Ovary (tissue), 9 donors: Measurements from ENCODE around the gene MYH4. TPM values are rescaled to one million over a fixed set of nuclear protein-coding genes. Genes with fewer than 3 reads are reported as not detected.

Source experiments
- DNase-seq, 5 donors: peaks; one replicate each; pipeline ENCODE4 v3.0.0-alpha.2; 2019 to 2020
- H3K27ac ChIP-seq, 2 donors: fragments of 200-600 bp; one replicate each; pipeline versions ENCODE4 v1.5.1 to v1.8.0; 2019 to 2022
- H3K27me3 ChIP-seq: fragments of 200-600 bp; one replicate; pipeline ENCODE4 v1.8.0; 2022
- H3K36me3 ChIP-seq: fragments of 200-600 bp; sonication (generic); one replicate; pipeline ENCODE4 v1.5.1; 2019
- H3K4me1 ChIP-seq: one replicate; pipeline ENCODE4 v1.8.1; 2013; ENCODE audit warnings: mild to moderate bottlenecking, moderate library complexity; ENCODE audit not compliant: insufficient read depth
- H3K4me3 ChIP-seq: fragments of 200-600 bp; sonication (generic); one replicate; pipeline ENCODE4 v1.5.1; 2017
- H3K9me3 ChIP-seq, 2 donors: fragments of 200-600 bp in 1 of 2; sonication (generic) in 1 of 2; one replicate each; pipeline versions ENCODE4 v1.5.1 to v1.8.1; 2013 to 2019; ENCODE audit warnings: mild to moderate bottlenecking in 1 of 2, moderate library complexity in 1 of 2
- EP300 ChIP-seq: sonication (generic); formaldehyde crosslinking; IDR thresholded peaks from one replicate; pipeline ENCODE4 v1.6.1; 2017; ENCODE audit warnings: antibody characterized with exemption
- POLR2A ChIP-seq: fragments of 450-650 bp; IDR thresholded peaks from one replicate; pipeline ENCODE4 v1.6.1; 2017; ENCODE audit warnings: antibody characterized with exemption, mild to moderate bottlenecking, moderate library complexity
- WGBS, 3 donors: extraction: QIAGEN DNeasy Blood & Tissue Kit in 1 of 3; methylation state at CpG; one replicate each; pipeline versions ENCODE4 v1.1.5 to v1.1.7; 2013 to 2017; 5-methylcytosine and 5-hydroxymethylcytosine counted together
- intact Hi-C, 4 donors: fragments of 100-400 bp; cut with DNase I; formaldehyde crosslinking; loops; one replicate each; pipeline versions ENCODE4 v1.11.0 to v1.15.1; 2022 to 2023
- polyA plus RNA-seq, 2 donors: library from polyadenylated mRNA; stranded (reverse); fragments of 200-250 nt in 1 of 2; fragments of 350-450 nt in 1 of 2; fragmentation: Illumina TruSeq in 1 of 2; extraction: RNeasy Lipid Tissue Mini Kit (QIAGEN cat#74804) in 1 of 2; gene quantifications; one replicate each; pipeline ENCODE4 v1.2.3, GENCODE V29; 2013 to 2014
- total RNA-seq, 7 donors: library from RNA; depleted of rRNA in 2 of 7; stranded (reverse); fragments of >200 nt in 2 of 7; fragmentation: NEBNext Ultra II Directional in 3 of 7; extraction: Animal tissue kit (Norgen Biotek cat#: 25700) in 3 of 7; gene quantifications; one replicate each; pipeline versions ENCODE4 v1.1.0 to v1.2.4, GENCODE V29; 2016 to 2023
- TF ChIP-seq, protein P1 (sequence below), 3 donors: fragments of 450-650 bp in 2 of 3; fragments of 200-600 bp in 1 of 3; IDR thresholded peaks; one replicate each; pipeline versions ENCODE4 v1.5.1 to v1.8.0; 2016 to 2022; ENCODE audit warnings: antibody characterized with exemption in 3 of 3, mild to moderate bottlenecking in 1 of 3
- donor health status: DM: no; HTN: no; CAD: no; lungs with moderate emphysema.
- donor health status: DM: no; HTN: no; CAD: no.
- donor health status: Bipolar disorder and iron deficiency.
- donor health status: DM: yes; HTN: yes; CAD: no.
- donor health status: DM: no; HTN: no; CAD: no.
- donor health status: DM: yes; HTN: yes; CAD: no.

MYH4 gene
- total and polyA plus RNA-seq, 9 donors = not detected

DNA sequence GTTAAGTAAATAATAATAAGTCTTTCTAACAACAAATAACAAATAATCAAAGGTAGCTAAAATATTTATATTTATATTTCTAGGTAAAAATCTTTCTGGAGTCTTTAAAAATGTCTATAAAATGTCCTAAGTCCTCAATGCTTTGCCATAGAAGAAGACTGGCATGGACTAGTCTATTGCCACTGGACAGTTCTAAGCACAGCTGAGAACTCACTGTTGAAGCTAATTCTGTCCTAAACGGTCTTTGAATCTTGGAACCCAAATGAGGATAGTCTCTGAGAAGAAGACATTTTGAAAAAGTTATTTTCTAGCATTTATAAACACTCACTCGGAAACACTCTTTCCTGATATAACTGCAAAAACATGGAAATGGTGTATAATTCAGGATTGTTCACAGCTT lies 48.1 kb downstream of the MYH4 start:
- H3K36me3 ChIP-seq = no peaks in the 10 kb centered on the region
- intact Hi-C loops = no loop called here
- no peak overlapping the region for H3K4me3 ChIP-seq
- no peak overlapping the region for H3K27ac ChIP-seq
- WGBS, 3 donors = 74 to 94% (median 84%) methylated on average over 2 of the region's 2 CpGs
- no peak for DNase-seq
- H3K9me3 ChIP-seq = no peaks in the 10 kb centered on the region
- TF ChIP-seq, protein P1, sequence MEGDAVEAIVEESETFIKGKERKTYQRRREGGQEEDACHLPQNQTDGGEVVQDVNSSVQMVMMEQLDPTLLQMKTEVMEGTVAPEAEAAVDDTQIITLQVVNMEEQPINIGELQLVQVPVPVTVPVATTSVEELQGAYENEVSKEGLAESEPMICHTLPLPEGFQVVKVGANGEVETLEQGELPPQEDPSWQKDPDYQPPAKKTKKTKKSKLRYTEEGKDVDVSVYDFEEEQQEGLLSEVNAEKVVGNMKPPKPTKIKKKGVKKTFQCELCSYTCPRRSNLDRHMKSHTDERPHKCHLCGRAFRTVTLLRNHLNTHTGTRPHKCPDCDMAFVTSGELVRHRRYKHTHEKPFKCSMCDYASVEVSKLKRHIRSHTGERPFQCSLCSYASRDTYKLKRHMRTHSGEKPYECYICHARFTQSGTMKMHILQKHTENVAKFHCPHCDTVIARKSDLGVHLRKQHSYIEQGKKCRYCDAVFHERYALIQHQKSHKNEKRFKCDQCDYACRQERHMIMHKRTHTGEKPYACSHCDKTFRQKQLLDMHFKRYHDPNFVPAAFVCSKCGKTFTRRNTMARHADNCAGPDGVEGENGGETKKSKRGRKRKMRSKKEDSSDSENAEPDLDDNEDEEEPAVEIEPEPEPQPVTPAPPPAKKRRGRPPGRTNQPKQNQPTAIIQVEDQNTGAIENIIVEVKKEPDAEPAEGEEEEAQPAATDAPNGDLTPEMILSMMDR (IDR thresholded peaks at IDR 0.05) = no peak
- TF ChIP-seq POLR2A = no peak
- no peak for TF ChIP-seq EP300
- no peaks in the 10 kb centered on the region for H3K4me1 ChIP-seq
- no peaks in the 10 kb centered on the region for H3K27me3 ChIP-seq

DNA sequence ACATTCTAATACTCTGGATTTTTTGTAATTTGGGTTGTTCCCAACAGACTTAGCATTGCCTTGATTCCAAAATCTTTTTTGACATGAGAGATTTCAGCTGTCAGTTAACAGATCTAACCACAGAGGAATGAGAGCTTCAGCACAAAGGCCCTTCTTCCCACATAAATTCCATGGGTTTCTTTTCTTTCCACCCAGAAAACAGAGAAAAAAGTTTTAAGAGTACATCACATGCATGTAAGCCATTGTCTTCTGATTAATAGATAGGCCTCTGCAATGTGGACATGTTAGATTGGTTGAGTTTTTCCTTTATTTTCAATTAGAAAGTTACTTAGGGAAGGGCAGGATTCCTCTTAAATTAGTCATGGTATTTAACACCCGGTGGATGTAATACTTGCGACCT lies 48.5 kb downstream of the MYH4 start:
- Histone ChIP-seq H3K4me3 (no peak overlapping the region), H3K4me1 (no peaks in the 10 kb centered on the region), H3K27ac (no peak overlapping the region), H3K27me3 (no peaks in the 10 kb centered on the region), H3K36me3 (no peaks in the 10 kb centered on the region), H3K9me3 (no peaks in the 10 kb centered on the region)
- intact Hi-C loops = no loop called here
- TF ChIP-seq, protein P1 (IDR thresholded peaks at IDR 0.05) = no peak
- no peak for TF ChIP-seq EP300
- no peak for TF ChIP-seq POLR2A
- DNase-seq = no peak
- 66 to 76% (median 72%) methylated on average over 2 of the region's 2 CpGs for WGBS, 3 donors

DNA sequence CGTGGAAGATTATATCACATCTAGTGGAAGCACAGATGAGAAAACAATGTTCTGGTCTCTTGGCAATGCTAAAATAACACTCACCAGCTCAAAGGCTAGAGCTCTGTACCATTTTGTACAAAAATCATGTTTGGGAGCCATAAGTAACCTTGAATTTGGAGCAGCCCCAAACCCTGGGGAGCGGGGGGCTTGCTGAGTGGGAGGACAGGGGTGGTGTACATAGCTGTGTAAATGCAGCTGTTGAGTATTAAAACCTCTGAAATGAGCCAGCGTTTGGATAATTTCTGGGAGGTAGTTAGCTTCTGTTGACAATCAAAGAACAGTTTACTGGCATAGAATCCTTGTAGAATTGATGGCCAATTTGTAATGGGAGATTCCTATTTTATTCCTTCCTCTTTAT lies 51.9 kb downstream of the MYH4 start:
- H3K27ac ChIP-seq = no peak overlapping the region
- no peaks in the 10 kb centered on the region for H3K4me1 ChIP-seq
- H3K4me3 ChIP-seq = no peak overlapping the region
- no peak for TF ChIP-seq EP300
- TF ChIP-seq POLR2A = no peak
- TF ChIP-seq, protein P1 (IDR thresholded peaks at IDR 0.05) = no peak
- DNase-seq = peak in 2 of 5 donors; percentile 17 to 40
- H3K36me3 ChIP-seq = no peaks in the 10 kb centered on the region
- H3K9me3 ChIP-seq = no peaks in the 10 kb centered on the region
- H3K27me3 ChIP-seq = no peaks in the 10 kb centered on the region
- 5 to 16% (median 8%) methylated on average over 3 of the region's 3 CpGs for WGBS, 3 donors
- intact Hi-C loops = no loop called here

DNA sequence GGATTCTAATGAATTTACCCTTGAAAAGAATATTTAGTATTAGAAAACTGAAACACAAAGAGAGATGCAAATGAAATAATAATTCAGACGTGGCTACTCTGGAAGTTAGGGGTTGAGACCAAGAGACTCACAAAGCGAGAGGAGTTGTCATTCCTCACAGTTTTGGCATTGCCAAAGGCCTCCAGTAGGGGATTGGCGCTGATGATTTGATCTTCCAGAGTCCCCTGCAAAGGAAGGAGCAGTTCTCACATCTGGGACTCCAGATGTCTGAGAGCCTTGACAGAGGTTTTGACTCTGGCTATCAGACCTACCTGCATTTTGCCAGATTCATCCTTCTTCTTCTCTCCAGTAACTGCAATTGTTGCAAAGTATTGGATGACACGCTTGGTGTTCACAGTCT lies 54.2 kb downstream of the MYH4 start:
- H3K4me3 ChIP-seq = no peak overlapping the region
- H3K4me1 ChIP-seq = no peaks in the 10 kb centered on the region
- intact Hi-C loops = no loop called here
- WGBS, 3 donors = 82 to 88% (median 84%) methylated on average over 4 of the region's 4 CpGs
- no peak for DNase-seq
- TF ChIP-seq EP300 (no peak), POLR2A (no peak)
- TF ChIP-seq, protein P1 (IDR thresholded peaks at IDR 0.05) = no peak
- no peaks in the 10 kb centered on the region for H3K9me3 ChIP-seq
- no peaks in the 10 kb centered on the region for H3K27me3 ChIP-seq
- H3K36me3 ChIP-seq = no peaks in the 10 kb centered on the region
- no peak overlapping the region for H3K27ac ChIP-seq

DNA sequence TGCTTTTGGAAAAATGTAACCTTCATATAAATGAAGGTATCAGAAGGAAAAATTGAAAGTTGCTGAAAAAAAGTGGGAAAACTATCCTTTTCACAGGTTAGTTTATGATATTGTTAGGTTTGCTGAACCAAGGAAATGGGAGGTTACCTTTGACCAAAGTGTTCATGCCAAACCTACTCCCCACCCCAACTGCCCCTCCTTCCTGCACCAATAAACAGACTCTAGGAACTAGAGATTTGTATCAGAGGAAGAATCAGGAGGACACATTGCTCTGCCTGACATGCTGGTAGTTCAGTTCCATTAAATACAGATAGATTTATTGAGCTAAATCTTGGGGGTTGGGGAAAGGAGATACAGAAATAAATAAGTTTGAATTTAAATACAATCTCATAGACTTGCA lies 65.8 kb downstream of the MYH4 start:
- no peak for DNase-seq
- Histone ChIP-seq H3K27me3 (no peaks in the 10 kb centered on the region), H3K9me3 (no peaks in the 10 kb centered on the region), H3K4me3 (no peak overlapping the region), H3K36me3 (no peaks in the 10 kb centered on the region), H3K27ac (no peak overlapping the region), H3K4me1 (no peaks in the 10 kb centered on the region)
- intact Hi-C loops = no loop called here
- TF ChIP-seq POLR2A (no peak), EP300 (no peak)
- TF ChIP-seq, protein P1 (IDR thresholded peaks at IDR 0.05) = no peak
